GM13977 (cell line): ENCODE results near the gene ATXN10.

Experiments used
- DNase-seq: peaks from one replicate; pipeline ENCODE4 v3.0.0; 2012; ENCODE audit warnings: low spot score
- CTCF ChIP-seq: IDR thresholded peaks from 2 replicates; pipeline ENCODE4 v1.5.1; 2012; ENCODE audit warnings: mild to moderate bottlenecking, control low read depth; ENCODE audit not compliant: insufficient read depth; ENCODE audit errors: extremely low read depth, missing control alignments
- in situ Hi-C: fragments of 300-500 bp; cut with MboI; formaldehyde crosslinking; loops from one replicate; pipeline ENCODE4 v1.12.0; 2022; ENCODE audit warnings: low sequenced_read_pairs, low pct_unique_long_range_greater_than_20kb, mixed read lengths, inconsistent platforms; ENCODE audit not compliant: unreplicated experiment

ATXN10 gene

GRCh38 chr22:45887202-45888131 lies 215.8 kb downstream of the ATXN10 start:
- TF ChIP-seq CTCF, result no peak
- no peak for DNase-seq
- in situ Hi-C loops, result no loop called here

GRCh38 chr22:45888221-45889092 lies 216.8 kb downstream of the ATXN10 start:
- TF ChIP-seq CTCF, result no peak
- in situ Hi-C loops, result no loop called here
- DNase-seq, result no peak

- DNase-seq, result no peak
- TF ChIP-seq CTCF, result no peak
- in situ Hi-C loops, result no loop called here
These were observed 217.5 kb downstream of the ATXN10 start for GRCh38 chr22:45889093-45889538.

- in situ Hi-C loops, result no loop called here
- DNase-seq, result no peak
- no peak for TF ChIP-seq CTCF
These were observed 218.1 kb downstream of the ATXN10 start for GRCh38 chr22:45889539-45890350.

GRCh38 chr22:45890351-45890635 lies 218.7 kb downstream of the ATXN10 start:
- TF ChIP-seq CTCF, result no peak
- in situ Hi-C loops, result no loop called here
- no peak for DNase-seq

GRCh38 chr22:45891021-45891421 lies 219.4 kb downstream of the ATXN10 start:
- TF ChIP-seq CTCF, result no peak
- in situ Hi-C loops, result no loop called here
- DNase-seq, result no peak
